Fibroblast of skin of right biceps (primary cell): ENCODE data around the gene TSPAN15.

Source experiments
- DNase-seq: peaks from one replicate; pipeline ENCODE4 v3.0.0-alpha.2; 2013

The TSPAN15 gene

GRCh38 chr10:69489506-69490090 lies 38.3 kb downstream of the TSPAN15 start:
- no peak for DNase-seq

- no peak for DNase-seq
These were observed 39.6 kb downstream of the TSPAN15 start for GRCh38 chr10:69490876-69491275.

GRCh38 chr10:69491611-69492010 lies 40.3 kb downstream of the TSPAN15 start:
- no peak for DNase-seq

- no peak for DNase-seq
These were observed 41.0 kb downstream of the TSPAN15 start for GRCh38 chr10:69492091-69492745.

GRCh38 chr10:69492746-69493462 lies 41.6 kb downstream of the TSPAN15 start:
- DNase-seq, result no peak

- DNase-seq, result no peak
These were observed 43.6 kb downstream of the TSPAN15 start for GRCh38 chr10:69494626-69495558.

GRCh38 chr10:69495666-69496065 lies 44.4 kb downstream of the TSPAN15 start:
- DNase-seq, result no peak

GRCh38 chr10:69496352-69497230 lies 45.3 kb downstream of the TSPAN15 start:
- DNase-seq, result no peak

- DNase-seq, result no peak
These were observed 45.9 kb downstream of the TSPAN15 start for GRCh38 chr10:69497231-69497561.

- no peak for DNase-seq
These were observed 46.5 kb downstream of the TSPAN15 start for GRCh38 chr10:69497611-69498390.

GRCh38 chr10:69498711-69499471 lies 47.6 kb downstream of the TSPAN15 start:
- DNase-seq, result no peak

GRCh38 chr10:69499726-69500689 lies 48.7 kb downstream of the TSPAN15 start:
- no peak for DNase-seq

GRCh38 chr10:69500864-69501468 lies 49.7 kb downstream of the TSPAN15 start:
- no peak for DNase-seq

GRCh38 chr10:69501657-69502056 lies 50.4 kb downstream of the TSPAN15 start:
- no peak for DNase-seq

GRCh38 chr10:69502589-69502988 lies 51.3 kb downstream of the TSPAN15 start:
- no peak for DNase-seq

- no peak for DNase-seq
These were observed 52.0 kb downstream of the TSPAN15 start for GRCh38 chr10:69503001-69503895.

- DNase-seq, result no peak
These were observed 52.6 kb downstream of the TSPAN15 start for GRCh38 chr10:69503896-69504265.
